Sigmoid colon (tissue), 7 donors: ENCODE measurements around the gene C19orf67. TPM values are rescaled to one million over a fixed set of nuclear protein-coding genes. Genes with fewer than 3 reads are reported as not detected.

Experiments
- DNase-seq: peaks from one replicate; pipeline ENCODE4 v3.0.0-alpha.2; 2019
- H3K27ac ChIP-seq, 4 donors: fragments of 200-600 bp; sonication (generic); one replicate each; pipeline ENCODE4 v1.5.1; 2016 to 2019; ENCODE audit warnings: mild to moderate bottlenecking in 1 of 4
- H3K27me3 ChIP-seq, 3 donors: fragments of 200-600 bp; sonication (generic); one replicate each; pipeline ENCODE4 v1.5.1; 2019; ENCODE audit warnings: mild to moderate bottlenecking in 1 of 3
- H3K36me3 ChIP-seq, 4 donors: fragments of 200-600 bp; sonication (generic); one replicate each; pipeline ENCODE4 v1.5.1; 2016 to 2019
- H3K4me1 ChIP-seq, 4 donors: fragments of 200-600 bp; sonication (generic); one replicate each; pipeline ENCODE4 v1.5.1; 2017 to 2019
- H3K4me3 ChIP-seq, 4 donors: fragments of 200-600 bp; sonication (generic); one replicate each; pipeline ENCODE4 v1.5.1; 2017 to 2019; ENCODE audit warnings: mild to moderate bottlenecking in 2 of 4, moderate library complexity in 1 of 4
- H3K9me3 ChIP-seq, 4 donors: fragments of 200-600 bp in 3 of 4; sonication (generic) in 3 of 4; one replicate each; pipeline versions ENCODE4 v1.5.1 to v1.6.1; 2013 to 2019
- EP300 ChIP-seq, 4 donors: sonication (generic); formaldehyde crosslinking; IDR thresholded peaks; one replicate each; pipeline ENCODE4 v1.6.1; 2017; ENCODE audit warnings: antibody characterized with exemption in 4 of 4
- POLR2A ChIP-seq, 2 donors: fragments of 450-650 bp; IDR thresholded peaks; one replicate each; pipeline ENCODE4 v1.6.1; 2016; ENCODE audit warnings: antibody characterized with exemption in 2 of 2, mild to moderate bottlenecking in 2 of 2, moderate library complexity in 2 of 2
- POLR2AphosphoS5 ChIP-seq, 4 donors: sonication (generic); formaldehyde crosslinking; IDR thresholded peaks; one replicate each; pipeline ENCODE4 v1.6.1; 2017; ENCODE audit warnings: antibody characterized with exemption in 4 of 4
- WGBS, 2 donors: extraction: QIAGEN DNeasy Blood & Tissue Kit; methylation state at CpG; one replicate each; pipeline ENCODE4 v1.1.7; 2013; 5-methylcytosine and 5-hydroxymethylcytosine counted together
- intact Hi-C: fragments of 100-400 bp; cut with DNase I; formaldehyde crosslinking; loops from one replicate; pipeline ENCODE4 v1.15.1; 2023
- polyA plus RNA-seq, 3 donors: library from polyadenylated mRNA; stranded (reverse); fragments of 200-250 nt; gene quantifications; one replicate each; pipeline ENCODE4 v1.2.3, GENCODE V29; 2013
- total RNA-seq, 4 donors: library from RNA; depleted of rRNA; stranded (reverse); fragments of >200 nt; gene quantifications; one replicate each; pipeline ENCODE4 v1.1.0, GENCODE V29; 2016
- TF ChIP-seq, protein P1 (sequence below), 4 experiments: fragments of 450-650 bp in 3 of 4; fragments of 200-600 bp in 1 of 4; IDR thresholded peaks; one replicate each; pipeline ENCODE4 v1.5.1; 2016 to 2019; ENCODE audit warnings: antibody characterized with exemption in 4 of 4, mild to moderate bottlenecking in 3 of 4, moderate library complexity in 2 of 4
- donor health status: healthy with polysubstance abuse.
- donor health status: Bipolar disorder and iron deficiency.
- donor health status: healthy.

The C19orf67 gene
- total and polyA plus RNA-seq, 7 donors, result 0.06 TPM; not detected in 6

DNA sequence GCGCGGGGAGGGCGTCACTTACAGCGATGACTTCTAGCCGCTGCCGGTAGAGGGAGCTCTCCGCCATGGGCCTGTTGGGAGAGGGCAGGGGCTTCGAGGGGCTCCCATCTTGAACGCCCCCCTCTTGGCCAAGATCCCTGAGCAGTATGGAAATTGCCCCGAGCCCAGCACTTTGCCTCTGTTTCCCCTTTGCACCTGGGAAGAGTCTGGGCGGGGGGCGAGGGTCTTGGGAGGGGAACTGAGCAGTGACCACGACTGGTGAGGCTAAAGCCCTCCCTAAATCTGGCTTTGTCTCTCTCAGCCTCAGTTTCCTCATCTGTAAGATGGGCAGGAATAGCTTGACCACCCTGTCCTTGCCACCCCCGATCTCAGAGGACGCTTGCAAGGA lies 26.5 kb downstream of the C19orf67 start:
- intact Hi-C loops, result no loop called here
- 18 to 21% methylated on average over 15 of the region's 15 CpGs for WGBS, 2 donors
- no peak overlapping the region for H3K27ac ChIP-seq
- H3K36me3 ChIP-seq, result no peaks in the 10 kb centered on the region
- DNase-seq, result no peak
- no peak overlapping the region for H3K4me3 ChIP-seq
- TF ChIP-seq EP300 (IDR thresholded peaks at IDR 0.05) (no peak), POLR2A (IDR thresholded peaks at IDR 0.05) (no peak), POLR2AphosphoS5 (IDR thresholded peaks at IDR 0.05) (no peak)
- TF ChIP-seq, protein P1, sequence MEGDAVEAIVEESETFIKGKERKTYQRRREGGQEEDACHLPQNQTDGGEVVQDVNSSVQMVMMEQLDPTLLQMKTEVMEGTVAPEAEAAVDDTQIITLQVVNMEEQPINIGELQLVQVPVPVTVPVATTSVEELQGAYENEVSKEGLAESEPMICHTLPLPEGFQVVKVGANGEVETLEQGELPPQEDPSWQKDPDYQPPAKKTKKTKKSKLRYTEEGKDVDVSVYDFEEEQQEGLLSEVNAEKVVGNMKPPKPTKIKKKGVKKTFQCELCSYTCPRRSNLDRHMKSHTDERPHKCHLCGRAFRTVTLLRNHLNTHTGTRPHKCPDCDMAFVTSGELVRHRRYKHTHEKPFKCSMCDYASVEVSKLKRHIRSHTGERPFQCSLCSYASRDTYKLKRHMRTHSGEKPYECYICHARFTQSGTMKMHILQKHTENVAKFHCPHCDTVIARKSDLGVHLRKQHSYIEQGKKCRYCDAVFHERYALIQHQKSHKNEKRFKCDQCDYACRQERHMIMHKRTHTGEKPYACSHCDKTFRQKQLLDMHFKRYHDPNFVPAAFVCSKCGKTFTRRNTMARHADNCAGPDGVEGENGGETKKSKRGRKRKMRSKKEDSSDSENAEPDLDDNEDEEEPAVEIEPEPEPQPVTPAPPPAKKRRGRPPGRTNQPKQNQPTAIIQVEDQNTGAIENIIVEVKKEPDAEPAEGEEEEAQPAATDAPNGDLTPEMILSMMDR (IDR thresholded peaks at IDR 0.05), result peak in 2 of 4 experiments; percentile 27 to 47
- peaks cover 0 to 16% (median 9%) of the 10 kb centered on the region in 4 donors for H3K4me1 ChIP-seq
- peaks cover 14 to 63% (median 51%) of the 10 kb centered on the region in 3 donors for H3K27me3 ChIP-seq
- H3K9me3 ChIP-seq, result no peaks in the 10 kb centered on the region

DNA sequence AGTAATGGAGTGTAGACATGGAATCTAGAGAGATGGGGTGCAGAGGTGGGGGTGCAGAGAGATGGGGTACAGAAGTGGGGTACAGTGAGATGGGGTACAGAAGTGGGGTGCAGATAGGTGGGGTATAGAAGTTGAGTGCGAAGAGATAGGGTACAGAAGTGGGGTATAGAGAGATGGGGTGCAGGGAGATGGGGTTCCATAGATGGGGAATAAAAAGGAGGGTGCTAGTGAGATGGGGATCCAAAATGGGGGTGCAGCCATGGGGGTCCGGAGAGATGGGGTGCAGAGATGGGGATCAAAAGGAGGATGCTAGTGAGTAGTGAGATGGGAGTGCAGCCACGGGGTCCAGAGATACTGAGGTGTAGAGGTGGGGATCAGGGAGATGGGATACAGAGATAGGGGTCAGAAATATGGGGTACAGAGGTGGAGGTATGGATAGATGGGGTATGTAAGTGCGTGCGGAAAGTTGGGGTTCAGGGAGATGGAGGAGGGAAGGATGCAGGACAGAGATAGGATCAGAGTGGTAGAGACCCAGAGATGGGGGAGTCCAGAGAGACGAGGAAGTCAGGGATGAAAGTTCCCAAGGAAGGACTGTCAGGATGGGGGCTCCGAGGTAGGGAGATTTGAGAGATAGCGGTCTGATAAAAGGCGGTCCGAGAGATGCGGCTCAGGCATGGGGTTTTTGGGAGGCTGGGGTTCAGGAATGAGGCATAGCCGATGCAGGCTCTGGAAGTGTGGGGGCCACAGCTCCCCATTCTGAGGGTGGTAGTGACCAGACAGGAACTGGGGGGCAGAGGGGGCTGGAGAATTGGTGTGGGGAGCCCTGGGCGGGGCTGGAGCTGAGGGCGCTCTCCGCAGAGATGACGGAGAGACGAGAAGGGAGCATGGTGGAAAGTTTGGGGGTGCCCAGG lies 27.1 kb downstream of the C19orf67 start:
- H3K9me3 ChIP-seq, result no peaks in the 10 kb centered on the region
- peaks cover 14 to 63% (median 51%) of the 10 kb centered on the region in 3 donors for H3K27me3 ChIP-seq
- intact Hi-C loops, result no loop called here

DNA sequence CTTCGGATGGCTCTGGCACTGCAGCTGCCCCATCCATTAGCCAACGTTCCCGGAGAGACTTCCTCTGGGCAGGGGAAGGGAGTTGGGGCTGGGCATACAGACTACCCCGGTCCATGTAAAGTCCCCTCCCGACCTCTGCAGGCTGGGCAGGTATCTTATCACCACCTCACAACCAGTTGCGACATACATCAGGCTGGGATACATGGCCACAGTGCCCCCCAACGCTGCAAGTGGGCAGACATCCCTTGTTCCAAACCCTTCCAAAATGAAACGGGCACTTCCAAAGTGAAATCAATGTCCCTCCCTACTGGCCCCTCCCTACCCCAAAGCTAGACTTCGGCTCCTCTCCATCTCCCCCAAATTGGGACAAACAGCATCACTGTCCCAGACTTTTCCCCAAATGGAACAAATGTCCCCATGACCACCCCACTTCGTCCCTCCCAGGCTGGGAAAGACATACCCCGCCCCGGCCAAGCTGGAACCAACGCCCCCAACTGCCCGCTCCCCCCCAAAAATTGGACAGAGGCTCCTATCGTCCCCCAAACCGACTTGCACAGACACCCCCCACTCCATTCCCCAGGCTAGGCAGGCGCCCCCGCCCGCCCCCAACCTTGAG lies 28.7 kb downstream of the C19orf67 start:
- intact Hi-C loops, result no loop called here
- H3K27ac ChIP-seq, result no peak overlapping the region
- 25 to 38% methylated on average over 19 of the region's 19 CpGs for WGBS, 2 donors
- peaks cover 11 to 52% (median 49%) of the 10 kb centered on the region in 3 donors for H3K27me3 ChIP-seq
- DNase-seq, result no peak
- H3K36me3 ChIP-seq, result no peaks in the 10 kb centered on the region
- H3K4me1 ChIP-seq, result peaks cover 0 to 16% (median 9%) of the 10 kb centered on the region in 4 donors
- no peaks in the 10 kb centered on the region for H3K9me3 ChIP-seq
- H3K4me3 ChIP-seq, result peak overlapping the region in 3 of 4 donors; percentile 31 to 45 (median 42)
- TF ChIP-seq POLR2A (IDR thresholded peaks at IDR 0.05) (no peak), EP300 (IDR thresholded peaks at IDR 0.05) (no peak), POLR2AphosphoS5 (IDR thresholded peaks at IDR 0.05) (no peak)
- TF ChIP-seq, protein P1 (IDR thresholded peaks at IDR 0.05), result no peak

More for the DNA sequence above, 27.1 kb downstream of the C19orf67 start:
- H3K4me3 ChIP-seq, result no peak overlapping the region
- no peak for DNase-seq
- H3K36me3 ChIP-seq, result no peaks in the 10 kb centered on the region
- H3K27ac ChIP-seq, result no peak overlapping the region
- WGBS, 2 donors, result 29 to 30% methylated on average over 17 of the region's 17 CpGs
- peaks cover 0 to 16% (median 9%) of the 10 kb centered on the region in 4 donors for H3K4me1 ChIP-seq
- TF ChIP-seq, protein P1 (IDR thresholded peaks at IDR 0.05), result no peak
- TF ChIP-seq POLR2A (IDR thresholded peaks at IDR 0.05) (no peak), EP300 (IDR thresholded peaks at IDR 0.05) (no peak), POLR2AphosphoS5 (IDR thresholded peaks at IDR 0.05) (no peak)

DNA sequence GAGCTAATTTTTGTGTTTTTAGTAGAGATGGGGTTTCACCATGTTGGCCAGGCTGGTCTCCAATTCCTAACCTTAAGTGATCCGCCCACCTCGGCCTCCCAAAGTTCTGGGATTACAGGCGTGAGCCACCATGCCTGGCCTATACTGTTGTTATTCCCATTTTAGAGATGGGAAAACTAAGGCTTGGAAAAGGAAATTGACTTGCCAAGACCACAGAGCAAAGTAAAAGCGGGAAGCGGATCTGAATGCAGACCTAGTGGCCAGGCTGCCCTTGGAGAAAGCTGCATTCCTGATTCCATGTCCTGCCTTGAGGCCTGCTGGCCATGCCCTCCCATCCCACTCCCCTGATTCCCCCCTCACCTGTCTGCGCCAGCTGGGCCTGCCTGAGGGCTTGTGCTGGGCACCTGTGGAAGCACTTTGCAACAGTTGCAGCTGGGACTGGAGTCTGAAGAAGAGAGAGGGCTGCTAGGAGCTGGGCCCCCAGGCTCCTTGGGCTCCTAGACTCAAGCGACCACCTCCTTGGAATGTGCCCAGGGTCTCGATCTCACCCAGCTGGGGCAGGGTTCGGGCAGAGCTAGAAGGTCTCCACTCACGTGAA lies 29.4 kb downstream of the C19orf67 start:
- WGBS, 2 donors, result 96% methylated on average over 10 of the region's 10 CpGs
- peaks cover 9 to 45% (median 42%) of the 10 kb centered on the region in 3 donors for H3K27me3 ChIP-seq
- intact Hi-C loops, result no loop called here
- H3K36me3 ChIP-seq, result no peaks in the 10 kb centered on the region
- no peak for DNase-seq
- H3K9me3 ChIP-seq, result no peaks in the 10 kb centered on the region
- H3K27ac ChIP-seq, result no peak overlapping the region
- peaks cover 0 to 16% (median 9%) of the 10 kb centered on the region in 4 donors for H3K4me1 ChIP-seq
- no peak overlapping the region for H3K4me3 ChIP-seq
- TF ChIP-seq POLR2A (IDR thresholded peaks at IDR 0.05), result no peak
- no peak for TF ChIP-seq EP300 (IDR thresholded peaks at IDR 0.05)
- TF ChIP-seq POLR2AphosphoS5 (IDR thresholded peaks at IDR 0.05), result no peak
- TF ChIP-seq, protein P1 (IDR thresholded peaks at IDR 0.05), result no peak
